ENCODE results near the gene USP25. TPM values are rescaled to one million over a fixed set of nuclear protein-coding genes. Genes with fewer than 3 reads are reported as not detected.

The USP25 gene
- polyA plus RNA-seq: 14.4 to 17.8 TPM (median 16.0 TPM) in 3 replicates
- 22.7 TPM for polyA plus RNA-seq (2011; ENCODE audit: low read depth)
- 12.7 and 22.4 TPM in 2 replicates for polyA plus RNA-seq (2011; cell fraction: cytosol; rRNA removed)
- 14.7 and 18.1 TPM in 2 replicates for polyA plus RNA-seq (2011; cell fraction: nucleus; rRNA removed)
- polyA plus RNA-seq (2012; ENCODE audit: low replicate concordance): 14.3 and 14.5 TPM in 2 replicates
- 8.4 to 55.9 TPM (median 40.1 TPM) in 3 replicates for polyA minus RNA-seq
- 20.5 TPM for polyA minus RNA-seq (2011; cell fraction: cytosol; rRNA and poly(A)+ RNA removed)
- polyA minus RNA-seq (2011; cell fraction: nucleus; rRNA and poly(A)+ RNA removed): 31.8 and 65.9 TPM in 2 replicates

GRCh38 chr21:15729674-15730483 lies at the start of gene USP25:
Gene USP25 (plus strand): TSS chr21:15729982. CDS start chr21:15730394, 412 bp downstream.
- H3K27me3 ChIP-seq (ENCODE audit: control insufficient read depth, extremely low read depth, insufficient read depth, low read length): no peaks in the 10 kb centered on the region
- FAIRE-seq: no peak
- TF ChIP-seq EZH2 (IDR thresholded peaks at IDR 0.05; ENCODE audit: low read length) (no peak), CTCF (optimal IDR thresholded peaks at IDR 0.05 in 1 of 3, IDR thresholded peaks at IDR 0.05 in 1 of 3, conservative IDR thresholded peaks at IDR 0.05 in 1 of 3; ENCODE audit: extremely low read depth in 1 of 3, insufficient read depth in 2 of 3, low read length in 3 of 3) (peak in 2 of 3 experiments; percentile 27 to 56)
- H4K20me1 ChIP-seq (ENCODE audit: control insufficient read depth, extremely low read depth, insufficient read depth, low read length): no peaks in the 10 kb centered on the region
- no peaks in the 10 kb centered on the region for H3K36me3 ChIP-seq (ENCODE audit: control insufficient read depth in 2 of 2, extremely low read depth in 1 of 2, insufficient read depth in 2 of 2, low read length in 2 of 2)
- peaks cover 13% of the 10 kb centered on the region for H3K4me1 ChIP-seq (ENCODE audit: control insufficient read depth, extremely low read depth, insufficient read depth, low read length)
- H3K9me1 ChIP-seq (ENCODE audit: control insufficient read depth, extremely low read depth, insufficient read depth, low read length): no peaks in the 10 kb centered on the region
- peak within 1 kb of the TSS; percentile 83 for H2AFZ ChIP-seq (ENCODE audit: control insufficient read depth, low read length)
- peaks cover 42% of the 10 kb centered on the region for H3K79me2 ChIP-seq (ENCODE audit: control insufficient read depth, insufficient read depth, low read length)
- peak within 1 kb of the TSS; percentile 88 for H3K27ac ChIP-seq (ENCODE audit: control insufficient read depth, insufficient read depth, low read length)
- H3K4me3 ChIP-seq (ENCODE audit: control insufficient read depth in 2 of 3, extremely low read depth in 1 of 3, insufficient read depth in 2 of 3, low read depth in 1 of 3, low read length in 3 of 3): peak within 1 kb of the TSS; percentile 52 to 85 (median 68)
- H3K9me3 ChIP-seq (ENCODE audit: control insufficient read depth, low read depth, low read length): no peaks in the 10 kb centered on the region
- dilution Hi-C loops (cut with MboI; ENCODE audit: extremely low pct_ligation_motif_present, low sequenced_read_pairs): no loop called here
- DNase-seq (ENCODE audit: low read depth, low spot score): no peak
- peak within 1 kb of the TSS; percentile 86 for H3K9ac ChIP-seq (ENCODE audit: control insufficient read depth, extremely low read depth, insufficient read depth, low read length)
- peak within 1 kb of the TSS; percentile 83 for H3K4me2 ChIP-seq (ENCODE audit: control insufficient read depth, extremely low read depth, insufficient read depth, low read depth, low read length)

- Histone ChIP-seq H4K20me1 (ENCODE audit: control insufficient read depth, extremely low read depth, insufficient read depth, low read length) (no peaks in the 10 kb centered on the region), H2AFZ (ENCODE audit: control insufficient read depth, low read length) (peak overlapping the region; percentile 32), H3K9ac (ENCODE audit: control insufficient read depth, extremely low read depth, insufficient read depth, low read length) (no peak overlapping the region), H3K4me2 (ENCODE audit: control insufficient read depth, extremely low read depth, insufficient read depth, low read depth, low read length) (peak overlapping the region; percentile 8), H3K4me3 (ENCODE audit: control insufficient read depth in 2 of 3, extremely low read depth in 1 of 3, insufficient read depth in 2 of 3, low read depth in 1 of 3, low read length in 3 of 3) (no peak overlapping the region), H3K27me3 (ENCODE audit: control insufficient read depth, extremely low read depth, insufficient read depth, low read length) (no peaks in the 10 kb centered on the region), H3K9me3 (ENCODE audit: control insufficient read depth, low read depth, low read length) (no peaks in the 10 kb centered on the region), H3K79me2 (ENCODE audit: control insufficient read depth, insufficient read depth, low read length) (no peaks in the 10 kb centered on the region), H3K36me3 (ENCODE audit: control insufficient read depth in 2 of 2, extremely low read depth in 1 of 2, insufficient read depth in 2 of 2, low read length in 2 of 2) (no peaks in the 10 kb centered on the region), H3K4me1 (ENCODE audit: control insufficient read depth, extremely low read depth, insufficient read depth, low read length) (peaks cover 15% of the 10 kb centered on the region), H3K27ac (ENCODE audit: control insufficient read depth, insufficient read depth, low read length) (no peak overlapping the region), H3K9me1 (ENCODE audit: control insufficient read depth, extremely low read depth, insufficient read depth, low read length) (no peaks in the 10 kb centered on the region)
- no peak for DNase-seq (ENCODE audit: low read depth, low spot score)
- no peak for FAIRE-seq
- dilution Hi-C loops (cut with MboI; ENCODE audit: extremely low pct_ligation_motif_present, low sequenced_read_pairs): no loop called here
- no peak for TF ChIP-seq CTCF (optimal IDR thresholded peaks at IDR 0.05 in 1 of 3, IDR thresholded peaks at IDR 0.05 in 1 of 3, conservative IDR thresholded peaks at IDR 0.05 in 1 of 3; ENCODE audit: extremely low read depth in 1 of 3, insufficient read depth in 2 of 3, low read length in 3 of 3)
- no peak for TF ChIP-seq EZH2 (IDR thresholded peaks at IDR 0.05; ENCODE audit: low read length)
Measured at GRCh38 chr21:15682186-15682895, 47.4 kb upstream of the USP25 start.
